Measurements from ENCODE around the gene UACA.

UACA gene

DNA sequence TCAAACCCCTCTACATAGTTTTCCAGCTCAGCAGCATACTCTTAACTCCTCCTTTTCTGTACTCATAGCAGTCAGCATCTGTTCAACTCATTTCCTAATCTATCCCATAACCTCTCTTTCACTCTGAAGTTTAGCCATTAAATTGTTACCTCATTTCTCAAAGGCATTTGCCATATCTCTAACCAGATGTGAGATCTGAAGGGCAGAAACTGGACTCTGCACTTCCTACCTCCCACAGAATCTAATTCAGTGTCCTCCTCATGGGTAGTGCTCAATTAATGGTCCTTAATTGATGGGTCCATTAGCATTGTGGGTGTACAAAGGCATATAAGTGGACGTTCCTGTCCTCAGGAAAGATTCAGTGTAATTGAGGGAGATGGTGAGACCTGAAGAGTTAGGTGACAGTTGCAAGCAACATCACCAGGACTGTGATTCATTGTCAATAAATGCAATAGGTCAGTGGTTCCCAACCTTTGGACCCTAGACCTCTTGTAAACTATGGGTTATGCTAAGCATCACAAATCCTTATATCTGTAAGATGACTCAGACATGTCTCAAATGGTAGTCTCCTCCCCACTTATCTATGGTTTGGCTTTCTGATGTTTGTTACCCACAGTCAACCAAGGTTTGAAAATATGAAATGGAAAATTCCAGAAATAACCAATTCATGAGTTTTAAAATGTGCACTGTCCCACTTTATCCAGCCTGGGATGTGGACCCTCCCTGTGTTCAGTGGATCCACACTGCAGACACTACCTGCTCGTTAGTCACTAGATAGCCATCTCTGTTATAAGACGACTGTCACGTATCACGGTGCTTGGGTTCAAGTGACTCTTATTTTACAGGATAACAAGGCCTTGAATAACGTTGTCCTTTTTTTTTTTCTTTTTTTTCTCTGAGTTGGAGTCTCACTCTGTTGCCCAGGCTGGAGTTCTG is 25.0 kb upstream of the UACA start:
- DNase-seq (ENCODE audit: low read depth in 2 of 2), result no peak

DNA sequence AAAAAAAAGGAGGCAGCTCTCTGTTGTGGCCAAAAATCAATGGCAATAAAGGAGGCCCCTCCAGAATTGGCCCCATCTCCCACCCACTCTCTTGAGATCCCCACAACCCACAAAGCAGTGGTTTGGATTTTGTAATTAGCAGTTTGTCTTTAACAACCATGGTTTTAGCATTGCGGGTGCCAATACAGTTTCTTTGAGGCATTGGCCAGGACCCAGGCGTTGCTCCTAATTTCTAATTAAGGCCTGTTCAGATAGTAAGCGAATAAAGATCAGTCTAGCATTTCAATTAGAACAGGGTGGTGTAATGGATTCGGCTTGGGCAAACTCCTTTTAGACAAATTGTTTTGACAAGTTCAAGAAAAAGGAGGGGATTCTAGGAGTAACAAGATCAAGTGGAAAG is 23.6 kb upstream of the UACA start:
- DNase-seq (ENCODE audit: low read depth in 2 of 2), result no peak

DNA sequence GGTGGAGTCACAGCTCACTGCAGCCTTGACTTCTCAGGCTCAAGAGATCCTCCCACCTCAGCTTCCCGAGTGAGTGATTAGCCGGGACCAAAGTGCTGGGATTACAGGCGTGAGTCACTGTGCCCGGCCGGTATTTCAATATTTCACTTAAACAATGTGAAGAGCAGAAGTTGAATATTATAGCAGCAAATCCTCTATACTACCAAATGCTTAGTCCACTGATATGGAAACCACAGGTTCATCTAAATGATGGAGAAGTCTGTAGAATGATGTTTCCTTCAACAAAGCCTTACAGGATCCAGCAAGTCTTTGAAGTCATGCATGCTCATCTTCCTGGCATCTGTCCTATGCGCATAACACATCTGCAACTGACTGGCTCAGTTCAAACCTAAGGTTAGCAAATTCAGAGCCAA is 20.3 kb upstream of the UACA start:
- no peak for DNase-seq (ENCODE audit: low read depth in 2 of 2)

DNA sequence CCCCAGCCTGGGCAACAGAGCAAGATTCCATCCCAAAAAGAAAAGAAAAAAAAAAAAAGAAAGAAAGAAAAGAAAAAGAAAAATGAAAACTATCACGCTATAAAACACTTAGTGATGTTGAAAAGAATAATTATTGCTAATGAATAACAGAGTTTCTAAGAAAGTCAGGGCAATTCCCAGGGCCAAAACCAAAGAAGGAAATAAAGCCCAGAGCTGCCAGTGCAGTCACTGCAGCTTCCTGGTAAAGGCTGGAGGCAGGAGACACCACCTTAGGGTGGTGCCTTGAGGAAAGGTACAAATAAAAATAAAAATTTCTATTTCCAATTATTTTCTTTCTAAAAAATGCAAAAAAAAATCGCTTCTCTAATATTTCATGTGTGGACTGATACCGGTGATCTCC is 19.7 kb upstream of the UACA start:
- DNase-seq (ENCODE audit: low read depth in 2 of 2), result no peak

DNA sequence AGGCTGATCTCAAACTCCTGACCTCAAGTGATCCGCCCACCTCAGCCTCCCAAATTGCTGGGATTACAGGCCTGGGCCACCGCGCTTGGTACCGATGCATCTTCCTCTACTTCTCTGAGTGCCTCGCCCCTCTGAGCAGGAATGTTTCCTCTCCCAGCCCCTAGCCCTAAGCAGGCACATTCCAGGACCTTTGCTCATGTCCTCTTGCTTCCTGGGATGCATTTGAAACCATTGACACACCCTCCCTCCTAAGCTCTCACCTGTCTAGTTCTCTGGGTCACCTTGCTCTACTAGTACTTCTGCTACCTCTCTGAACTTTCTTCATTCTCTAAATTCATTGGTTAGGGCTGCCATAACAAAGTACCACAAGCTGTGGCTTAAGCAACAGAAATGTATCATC is 17.9 kb upstream of the UACA start:
- no peak for DNase-seq (ENCODE audit: low read depth in 2 of 2)

DNA sequence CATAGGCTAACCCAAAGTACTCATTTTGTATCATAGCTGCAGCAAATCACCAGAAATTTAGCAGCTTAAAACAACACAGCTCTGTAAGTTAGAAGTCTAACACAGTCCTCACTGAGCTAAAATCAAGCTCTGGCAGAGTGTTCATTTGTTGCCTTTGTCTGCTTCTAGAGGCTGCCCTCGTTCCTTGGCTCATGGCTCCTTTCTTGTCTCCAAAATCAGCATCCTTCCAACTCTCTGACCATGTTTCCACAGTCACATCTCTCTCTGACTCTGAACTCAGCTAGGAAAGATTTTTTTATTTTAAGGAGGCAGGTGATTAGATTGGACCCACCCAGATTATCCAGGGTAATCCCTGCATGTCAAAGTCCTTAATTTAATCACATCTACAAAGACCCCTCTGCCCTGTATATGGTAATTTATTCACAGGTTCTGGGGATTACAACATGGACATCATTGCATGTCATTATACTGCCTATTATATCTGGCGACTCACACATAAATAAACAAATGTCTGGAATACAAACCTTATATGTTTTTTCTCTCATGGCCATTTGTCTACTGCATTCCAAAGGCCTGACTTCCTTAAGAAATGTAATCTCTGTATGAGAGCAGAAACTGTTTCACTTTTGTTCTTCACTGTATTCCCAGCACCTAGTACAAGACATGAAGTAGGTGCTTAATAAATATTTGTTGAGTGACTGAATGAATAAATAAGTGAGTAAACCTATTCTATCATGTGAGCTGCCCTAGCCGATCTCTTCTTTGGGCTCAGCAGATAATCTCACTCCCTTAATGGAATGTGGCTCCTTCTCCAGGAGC is 15.1 kb upstream of the UACA start:
- DNase-seq (ENCODE audit: low read depth in 2 of 2), result no peak

DNA sequence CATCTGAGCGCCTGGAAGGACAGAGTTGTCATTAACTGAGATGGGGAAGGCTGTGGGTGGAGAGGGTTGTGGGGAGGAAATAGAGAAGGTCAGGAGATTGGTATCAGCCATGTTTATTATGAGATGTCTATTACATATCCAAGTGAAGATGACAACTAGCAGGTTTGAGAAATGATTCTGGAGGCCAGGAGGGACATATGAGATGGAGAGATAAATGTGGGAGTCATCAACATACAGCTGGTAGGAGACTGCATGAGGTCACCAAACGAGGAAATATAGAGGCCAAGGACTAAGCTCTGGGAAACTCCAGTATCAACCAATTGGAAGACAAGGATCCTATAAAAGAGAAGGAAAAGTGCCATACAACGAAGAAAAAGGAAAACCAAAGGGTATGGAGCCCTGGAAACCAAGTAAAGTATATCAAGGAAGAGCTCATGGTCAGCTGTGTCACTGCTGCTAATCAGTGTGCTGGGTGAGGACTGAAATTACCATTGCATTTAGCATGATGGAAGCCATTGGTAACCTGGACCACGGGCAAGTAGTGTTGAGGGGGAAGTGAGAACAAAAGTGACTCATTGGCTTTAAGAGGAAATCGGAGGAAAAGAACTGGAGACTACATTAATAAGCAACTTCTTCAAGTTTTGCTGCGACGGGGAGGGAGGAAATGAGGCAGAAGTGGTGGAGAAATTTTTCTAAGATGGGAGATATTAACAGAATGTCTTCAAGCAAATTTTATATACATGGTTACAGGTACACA is 14.0 kb upstream of the UACA start:
- no peak for DNase-seq (ENCODE audit: low read depth in 2 of 2)

DNA sequence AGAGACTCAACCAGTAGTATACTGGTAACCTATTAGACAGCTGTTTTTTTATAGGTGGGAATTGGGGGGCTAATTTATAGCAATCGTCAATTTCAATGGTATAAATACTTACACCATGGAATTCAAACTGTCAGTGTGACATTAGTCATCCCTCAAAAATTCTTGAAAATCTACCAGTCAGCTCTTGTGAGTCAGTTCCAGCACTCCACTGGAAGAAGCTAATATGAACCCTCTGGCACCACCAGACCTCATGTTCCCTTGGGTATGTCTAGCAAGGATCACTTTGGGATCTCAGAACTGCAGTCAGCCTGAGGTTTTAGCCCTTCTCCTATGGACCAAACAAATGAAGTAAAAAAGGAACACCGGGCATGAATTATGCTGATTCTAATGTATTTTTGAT is 11.8 kb upstream of the UACA start:
- no peak for DNase-seq (ENCODE audit: low read depth in 2 of 2)

DNA sequence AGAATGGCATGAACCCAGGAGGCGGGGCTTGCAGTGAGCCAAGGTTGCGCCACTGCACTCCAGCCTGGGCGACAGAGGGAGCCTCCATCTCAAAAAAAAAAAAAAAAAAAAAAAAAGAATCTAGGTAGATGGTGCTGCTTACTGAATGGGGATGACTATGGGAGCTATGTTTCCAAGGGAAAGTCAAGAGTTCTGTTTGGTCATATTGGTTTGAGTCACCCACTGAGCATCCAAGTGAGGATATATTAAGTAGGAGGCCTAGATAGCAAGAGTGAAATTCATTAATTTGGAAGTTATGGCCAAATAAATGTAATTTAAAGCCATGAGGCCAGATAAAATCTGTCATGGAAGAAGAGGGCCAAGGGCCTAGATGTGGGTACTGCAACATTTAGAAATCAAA is 9.0 kb upstream of the UACA start:
- DNase-seq (ENCODE audit: low read depth in 2 of 2), result no peak

- no peak for DNase-seq (ENCODE audit: low read depth in 2 of 2)
Measured at GRCh38 chr15:70770863-70771262, 7.5 kb upstream of the UACA start.

DNA sequence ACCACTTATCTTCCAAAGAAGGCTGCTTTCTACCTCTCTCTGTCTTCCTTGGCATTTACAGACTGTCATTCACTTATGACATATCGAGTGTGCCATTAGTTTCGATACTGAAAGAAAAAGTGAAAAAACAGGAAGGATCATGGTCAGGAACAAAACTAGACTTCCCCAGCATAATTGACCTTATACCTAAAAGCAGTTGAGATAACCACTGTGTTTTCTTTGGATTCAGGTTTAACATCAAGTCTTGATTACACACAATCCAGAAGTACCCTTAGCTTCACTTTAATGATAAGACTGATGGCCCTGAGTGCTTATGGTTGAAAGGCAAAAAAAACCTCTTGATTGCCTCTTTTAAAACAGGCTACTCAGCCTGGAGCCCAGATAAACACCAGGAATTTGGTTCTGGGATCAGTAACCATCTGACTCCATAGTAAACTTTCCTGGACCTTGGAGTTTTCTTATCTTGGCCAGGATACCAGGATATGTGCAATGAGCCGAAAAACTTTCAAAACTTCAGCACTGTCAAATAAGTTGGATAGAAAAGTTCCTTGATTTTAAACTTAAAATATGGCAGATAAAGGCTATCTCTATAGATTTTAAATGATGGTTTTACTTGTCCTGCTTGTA is 5.0 kb upstream of the UACA start:
- DNase-seq (ENCODE audit: low read depth in 2 of 2), result no peak

DNA sequence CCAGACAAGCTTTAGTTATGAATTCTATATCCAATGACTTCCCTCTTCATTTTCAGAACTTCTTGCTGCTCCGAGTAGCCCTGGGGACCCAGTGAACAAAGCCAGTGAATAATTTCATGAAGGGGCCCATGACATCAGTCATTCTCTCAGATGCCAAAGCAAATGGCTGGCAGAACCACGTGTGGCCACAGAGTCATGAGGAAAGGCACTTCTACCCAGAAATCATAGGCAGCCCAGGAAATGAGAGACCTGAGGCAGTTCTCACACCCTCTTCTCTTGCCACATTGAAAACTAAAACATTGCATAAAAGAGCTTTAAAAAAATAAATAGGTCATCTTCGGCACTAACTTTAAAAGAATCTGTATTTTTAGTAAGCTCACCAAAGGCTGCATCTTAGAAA is 4.3 kb upstream of the UACA start:
- DNase-seq (ENCODE audit: low read depth in 2 of 2), result no peak

GRCh38 chr15:70766597-70766996 is 3.2 kb upstream of the UACA start:
- DNase-seq (ENCODE audit: low read depth in 2 of 2), result no peak

- DNase-seq (ENCODE audit: low read depth in 2 of 2), result no peak
Measured at GRCh38 chr15:70765504-70766281, 2.3 kb upstream of the UACA start.

DNA sequence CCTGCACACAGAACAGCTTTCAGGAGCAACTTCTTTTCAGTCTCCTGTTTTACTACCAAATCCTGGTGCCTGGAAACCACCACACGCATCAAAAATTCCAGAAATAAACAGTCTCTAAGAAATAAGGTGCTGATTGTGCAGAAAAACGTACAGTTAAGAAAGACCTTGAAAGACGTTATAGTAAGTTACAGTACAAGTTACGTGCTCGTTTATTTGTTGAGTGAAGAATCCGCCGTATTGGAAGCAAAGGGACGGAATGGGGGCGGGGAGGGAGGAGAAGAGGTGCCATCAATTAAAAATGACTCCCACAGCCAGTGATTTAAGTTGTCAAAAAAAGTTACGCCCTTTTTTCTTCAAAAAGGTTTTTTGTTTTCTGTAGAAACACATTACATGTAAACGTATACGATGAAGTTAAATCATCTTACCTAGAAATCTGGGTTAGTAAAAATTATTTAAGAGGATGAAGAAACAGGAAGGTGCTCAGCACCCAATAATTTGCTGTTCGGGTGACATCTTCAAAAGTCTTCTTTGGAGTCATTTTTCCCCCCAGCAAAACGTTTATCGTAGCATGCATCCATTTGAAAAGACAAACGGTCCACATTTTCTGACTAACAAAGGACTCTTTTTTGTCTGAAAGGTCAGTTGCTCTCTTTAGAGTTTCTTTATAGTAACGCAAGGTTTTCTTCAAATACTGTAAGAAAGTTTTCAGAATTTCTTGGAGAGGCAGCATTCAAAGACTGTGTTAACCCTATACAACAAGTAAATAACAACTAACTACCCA is 782 bp upstream of the UACA start:
- DNase-seq (ENCODE audit: low read depth in 2 of 2), result no peak

GRCh38 chr15:70762469-70763119 is 764 bp downstream of the UACA start:
- no peak for DNase-seq (ENCODE audit: low read depth in 2 of 2)

DNA sequence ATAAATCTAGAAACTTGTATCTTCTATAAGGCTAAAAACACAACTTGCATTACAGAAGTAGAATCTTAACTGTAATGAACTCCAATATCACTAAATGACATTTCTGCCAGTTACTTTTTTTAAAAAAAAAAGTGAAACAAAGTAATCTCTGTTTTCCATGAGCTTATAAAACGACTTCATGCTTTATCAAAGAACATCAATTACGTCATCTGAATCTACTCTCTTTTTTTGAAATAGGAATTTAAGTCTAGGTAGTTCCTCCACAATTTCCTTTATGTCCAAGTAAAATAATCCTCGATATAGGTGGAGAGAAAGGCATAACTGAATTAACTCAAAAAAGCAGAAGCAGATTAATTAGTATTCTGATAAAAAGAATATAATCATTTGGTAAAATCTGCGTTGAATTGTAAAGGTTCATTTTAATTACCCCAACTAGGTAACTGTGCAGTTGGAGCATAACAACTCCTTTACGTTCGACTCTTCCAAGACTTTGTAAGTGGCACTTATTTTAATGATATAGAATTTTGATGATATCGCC is 1.4 kb downstream of the UACA start:
- no peak for DNase-seq (ENCODE audit: low read depth in 2 of 2)

GRCh38 chr15:70761046-70761445 is 2.3 kb downstream of the UACA start:
- no peak for DNase-seq (ENCODE audit: low read depth in 2 of 2)

DNA sequence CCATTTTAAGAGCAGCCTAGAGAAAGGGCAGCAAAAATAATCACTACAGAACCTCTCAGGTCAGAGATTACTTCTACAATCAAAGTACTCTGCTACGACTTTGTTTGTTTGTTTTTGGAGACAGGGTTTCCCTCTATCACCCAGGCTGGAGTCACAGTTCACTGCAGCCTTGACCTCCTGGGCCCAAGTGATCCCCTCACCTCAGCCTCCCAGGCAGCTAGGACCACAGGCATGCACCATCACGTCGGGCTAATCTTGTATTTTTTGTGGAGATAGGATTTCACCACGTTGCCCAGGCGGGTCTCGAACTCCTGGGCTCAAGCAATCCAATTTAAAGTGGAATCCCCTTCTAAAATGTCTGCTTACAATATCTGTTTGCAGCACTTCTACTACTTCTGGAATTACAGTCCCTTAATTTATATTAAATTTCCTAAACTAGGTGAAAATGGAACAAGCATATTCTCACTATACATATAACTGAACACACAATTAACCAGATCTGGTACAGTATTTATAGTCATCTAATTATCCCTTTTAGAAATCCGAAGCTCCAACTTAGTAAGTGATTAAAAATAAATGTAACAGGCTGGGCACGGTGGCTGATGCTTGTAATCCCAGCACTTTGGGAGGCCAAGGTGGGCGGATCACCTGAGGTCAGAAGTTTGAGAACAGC is 4.4 kb downstream of the UACA start:
- DNase-seq (ENCODE audit: low read depth in 2 of 2), result no peak

Measured in stimulated activated CD8-positive, alpha-beta memory T cell treated with anti-CD3 and anti-CD28 coated beads, Interleukin-15, amount 100 ng/mL, for 48 hours (primary cell).